NT2/D1 (cell line): ENCODE data around the gene CFL1.

Experiments used
- YY1 ChIP-seq: IDR thresholded peaks from 2 replicates; pipeline ENCODE4 v1.6.1; 2011; ENCODE audit not compliant: insufficient read length, insufficient read depth
- ZNF274 ChIP-seq: IDR thresholded peaks from 2 replicates; pipeline ENCODE4 v1.6.1; 2011; ENCODE audit warnings: mild to moderate bottlenecking, low read depth, low read length

GRCh38 chr11:65811764-65812475 is 46.1 kb downstream of the CFL1 start:
- TF ChIP-seq ZNF274: no peak
- TF ChIP-seq YY1: no peak
